HG03520 (cell line): Measurements from ENCODE around the gene XPOT.
"Not testable (repeated sequence)": the region's sequence is repeated elsewhere in the genome, so short reads cannot be mapped to it uniquely, and the experiment has no call there.

Source experiments
- ATAC-seq: cut with Tn5 transposase; IDR thresholded peaks from one replicate; pipeline ENCODE4 v1.9.1; 2021; ENCODE audit warnings: mild to moderate bottlenecking, moderate library complexity; ENCODE audit not compliant: unreplicated experiment

Gene XPOT, protein sequence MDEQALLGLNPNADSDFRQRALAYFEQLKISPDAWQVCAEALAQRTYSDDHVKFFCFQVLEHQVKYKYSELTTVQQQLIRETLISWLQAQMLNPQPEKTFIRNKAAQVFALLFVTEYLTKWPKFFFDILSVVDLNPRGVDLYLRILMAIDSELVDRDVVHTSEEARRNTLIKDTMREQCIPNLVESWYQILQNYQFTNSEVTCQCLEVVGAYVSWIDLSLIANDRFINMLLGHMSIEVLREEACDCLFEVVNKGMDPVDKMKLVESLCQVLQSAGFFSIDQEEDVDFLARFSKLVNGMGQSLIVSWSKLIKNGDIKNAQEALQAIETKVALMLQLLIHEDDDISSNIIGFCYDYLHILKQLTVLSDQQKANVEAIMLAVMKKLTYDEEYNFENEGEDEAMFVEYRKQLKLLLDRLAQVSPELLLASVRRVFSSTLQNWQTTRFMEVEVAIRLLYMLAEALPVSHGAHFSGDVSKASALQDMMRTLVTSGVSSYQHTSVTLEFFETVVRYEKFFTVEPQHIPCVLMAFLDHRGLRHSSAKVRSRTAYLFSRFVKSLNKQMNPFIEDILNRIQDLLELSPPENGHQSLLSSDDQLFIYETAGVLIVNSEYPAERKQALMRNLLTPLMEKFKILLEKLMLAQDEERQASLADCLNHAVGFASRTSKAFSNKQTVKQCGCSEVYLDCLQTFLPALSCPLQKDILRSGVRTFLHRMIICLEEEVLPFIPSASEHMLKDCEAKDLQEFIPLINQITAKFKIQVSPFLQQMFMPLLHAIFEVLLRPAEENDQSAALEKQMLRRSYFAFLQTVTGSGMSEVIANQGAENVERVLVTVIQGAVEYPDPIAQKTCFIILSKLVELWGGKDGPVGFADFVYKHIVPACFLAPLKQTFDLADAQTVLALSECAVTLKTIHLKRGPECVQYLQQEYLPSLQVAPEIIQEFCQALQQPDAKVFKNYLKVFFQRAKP

GRCh38 chr12:64403707-64404469 is at the start of gene XPOT:
XPOT (plus strand) TSS chr12:64404392; CDS start chr12:64410036, 5,644 bp downstream.
- peak; percentile 94 for ATAC-seq

DNA sequence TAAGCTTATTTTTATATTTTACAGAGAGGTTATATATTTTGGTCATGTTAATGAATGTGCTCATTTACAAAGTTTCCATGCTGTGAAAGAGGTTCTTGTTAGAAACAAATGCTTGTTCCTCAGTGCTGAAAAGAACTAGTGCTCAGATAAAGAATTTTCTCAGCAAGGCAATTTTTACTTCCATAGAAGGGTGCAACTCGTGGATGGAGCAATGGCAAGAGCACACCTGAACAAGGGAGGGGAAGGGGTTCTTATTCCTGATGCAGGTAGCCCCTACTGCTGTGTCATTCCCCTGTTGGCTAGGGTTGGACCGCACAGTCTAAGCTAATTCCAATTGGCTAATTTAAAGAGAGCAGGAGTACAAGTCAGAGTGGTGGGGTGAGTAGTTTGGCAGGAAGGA is 48.0 kb upstream of the XPOT start:
- ATAC-seq: not testable (repeated sequence)

- not testable (repeated sequence) for ATAC-seq
Measured at GRCh38 chr12:64361173-64361572, 43.0 kb upstream of the XPOT start.

GRCh38 chr12:64362721-64363305 is 41.4 kb upstream of the XPOT start:
- no peak for ATAC-seq

- ATAC-seq: no peak
Measured at GRCh38 chr12:64383675-64384074, 20.5 kb upstream of the XPOT start.

GRCh38 chr12:64385019-64385418 is 19.2 kb upstream of the XPOT start:
- ATAC-seq: no peak

DNA sequence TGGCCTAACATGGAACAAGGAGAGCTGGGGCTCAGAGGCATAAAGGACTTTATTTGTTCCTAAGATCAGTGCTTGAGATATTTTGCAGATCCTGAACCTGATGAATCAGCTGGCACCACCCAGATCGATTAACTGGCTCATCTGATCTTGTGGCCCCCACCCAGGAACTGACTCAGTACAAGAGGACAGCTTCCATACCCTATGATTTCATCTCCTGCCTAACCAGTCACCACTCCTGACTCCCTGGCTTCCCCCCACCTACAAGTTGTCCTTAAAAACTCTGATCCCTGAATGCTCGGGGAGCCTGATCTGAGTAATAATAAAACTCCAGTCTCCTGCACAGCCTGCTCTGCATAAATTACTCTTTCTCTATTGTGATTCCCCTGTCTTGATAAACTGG is 18.7 kb upstream of the XPOT start:
- ATAC-seq: no peak

DNA sequence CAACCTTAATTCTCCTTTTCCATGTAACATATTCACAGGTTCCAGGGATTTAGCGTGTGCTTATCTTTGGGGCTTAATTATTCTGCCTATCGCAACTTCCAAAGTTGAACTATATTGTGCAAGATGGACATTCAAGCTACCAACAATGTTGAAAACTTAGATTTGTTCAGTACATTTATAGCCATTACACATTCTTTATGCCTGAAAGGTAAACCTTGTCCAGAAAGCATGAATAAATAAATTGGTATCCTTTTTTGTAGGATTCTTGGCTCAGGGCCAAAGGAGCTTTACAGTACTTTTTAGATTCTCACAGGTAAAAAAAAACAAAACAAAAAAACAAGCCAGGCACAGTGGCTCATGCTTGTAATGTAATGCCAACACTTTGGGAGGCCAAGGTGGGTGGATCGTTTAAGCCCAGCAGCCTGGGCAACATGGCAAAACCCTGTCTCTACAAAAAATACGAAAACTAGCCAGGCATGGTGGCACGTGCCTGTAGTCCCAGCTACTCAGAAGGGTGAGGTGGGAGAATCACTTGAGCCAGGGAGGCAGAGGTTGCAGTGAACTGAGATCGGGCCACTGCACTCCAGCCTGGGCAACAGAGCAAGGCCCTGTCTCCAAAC is 16.9 kb upstream of the XPOT start:
- ATAC-seq: no peak

GRCh38 chr12:64389154-64389553 is 15.0 kb upstream of the XPOT start:
- no peak for ATAC-seq

DNA sequence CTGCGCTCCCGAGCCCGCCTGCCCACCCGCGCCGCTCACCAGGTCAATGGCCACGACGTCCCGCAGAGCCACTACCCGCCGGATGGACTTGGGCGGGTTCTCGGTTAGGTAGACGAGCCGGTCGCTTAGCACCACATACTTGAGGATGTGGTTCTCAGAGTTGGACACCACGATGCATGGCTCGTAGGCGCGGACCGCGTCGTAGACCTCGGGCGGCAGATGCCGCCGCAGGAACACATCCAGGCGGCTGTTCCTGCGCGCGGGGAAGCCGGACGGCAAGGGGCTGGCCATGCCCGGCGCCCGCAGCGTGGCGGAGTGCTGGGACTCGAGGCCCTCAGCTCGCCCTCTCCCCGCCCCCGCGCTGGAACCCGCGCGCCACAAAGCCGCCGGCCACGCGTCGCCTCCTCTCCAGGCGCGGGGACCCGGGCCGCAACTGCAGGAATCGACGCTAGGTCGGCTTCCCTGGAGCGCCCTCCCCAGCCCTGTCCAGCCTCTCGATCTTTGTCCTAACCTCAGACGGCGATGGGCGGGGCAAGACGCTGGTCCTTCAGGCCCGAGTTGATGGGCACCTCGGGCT is 13.8 kb upstream of the XPOT start, which contains the start of gene C12orf56:
Gene C12orf56, minus strand, starts transcription at position 484 of the 577 bp plus-strand sequence. Its CDS starts 193 bp downstream, at position 291.
- ATAC-seq: no peak

DNA sequence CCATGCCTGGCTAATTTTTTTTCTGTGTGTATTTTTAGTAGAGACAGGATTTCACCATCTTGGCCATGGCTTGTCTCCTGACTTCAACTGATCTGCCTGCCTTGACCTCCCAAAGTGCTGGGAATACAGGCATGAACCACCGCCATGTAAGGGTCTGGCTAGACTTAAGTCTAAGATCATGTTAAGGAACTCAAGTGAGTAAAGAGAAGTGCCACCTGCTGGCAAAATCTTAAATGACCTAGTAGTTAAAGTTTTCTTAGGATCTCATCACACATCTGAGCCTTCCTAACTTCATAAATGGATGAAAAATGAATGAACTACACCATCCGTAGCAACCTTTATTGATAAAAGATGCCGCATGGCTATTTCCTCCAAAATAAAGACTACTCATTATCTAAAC is 12.0 kb upstream of the XPOT start:
- ATAC-seq: no peak

DNA sequence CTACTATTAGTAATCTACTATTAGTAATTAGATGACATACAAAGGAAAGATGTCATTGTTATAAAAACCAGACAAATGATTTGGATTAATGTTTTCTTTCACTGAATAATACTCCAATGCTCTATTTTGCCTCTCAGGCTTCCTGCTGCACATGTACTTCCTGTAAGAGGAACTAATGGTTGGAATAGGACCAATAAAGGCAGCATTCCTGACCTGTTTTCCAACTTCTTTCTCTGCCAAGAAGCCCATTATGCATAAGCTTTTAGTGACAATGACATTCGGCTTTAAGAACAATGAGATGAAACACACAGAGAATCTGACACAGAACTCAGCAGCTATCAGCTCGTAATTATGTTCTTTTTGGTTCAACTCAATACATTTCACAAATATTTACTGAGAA is 8.5 kb upstream of the XPOT start:
- ATAC-seq: no peak

DNA sequence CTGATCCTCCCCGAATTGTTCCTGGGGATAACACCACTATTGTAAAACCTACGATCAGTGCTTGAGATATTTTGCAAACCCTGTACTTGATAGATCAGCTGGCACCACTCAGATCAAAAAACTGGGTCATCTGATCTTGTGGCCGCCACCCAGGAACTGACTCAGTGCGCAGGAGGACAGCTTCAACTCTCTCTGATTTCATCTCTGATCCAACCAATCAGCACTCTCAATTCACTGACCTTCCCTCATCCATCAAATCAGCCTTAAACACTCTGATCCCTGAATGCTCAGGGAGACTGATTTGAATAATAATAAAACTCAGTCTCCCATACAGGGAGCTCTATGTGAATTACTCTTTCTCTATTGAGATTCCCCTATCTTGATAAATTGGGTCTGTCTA is 4.2 kb upstream of the XPOT start:
- no peak for ATAC-seq

DNA sequence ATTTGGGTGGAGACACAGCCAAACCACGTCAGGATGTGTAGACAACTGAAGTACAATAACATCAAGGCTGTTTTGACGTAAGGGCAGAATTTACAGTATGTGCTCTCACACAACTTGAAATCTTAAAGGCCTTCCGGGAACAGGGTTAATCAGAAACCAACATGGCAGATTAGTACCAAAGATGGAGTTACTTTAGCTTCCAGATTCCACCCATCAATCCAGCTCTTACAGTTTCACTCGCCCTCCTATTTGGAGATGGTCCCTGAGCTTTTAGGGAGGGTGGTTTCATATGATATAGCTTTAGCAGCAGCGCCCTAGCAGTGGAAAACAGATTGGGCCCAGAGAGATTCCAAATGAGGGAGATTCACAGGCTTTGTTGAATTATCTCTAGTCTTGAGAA is 2.0 kb upstream of the XPOT start:
- ATAC-seq: no peak

- peak; percentile 41 for ATAC-seq
Measured at GRCh38 chr12:64404470-64405256, 471 bp downstream of the XPOT start.

DNA sequence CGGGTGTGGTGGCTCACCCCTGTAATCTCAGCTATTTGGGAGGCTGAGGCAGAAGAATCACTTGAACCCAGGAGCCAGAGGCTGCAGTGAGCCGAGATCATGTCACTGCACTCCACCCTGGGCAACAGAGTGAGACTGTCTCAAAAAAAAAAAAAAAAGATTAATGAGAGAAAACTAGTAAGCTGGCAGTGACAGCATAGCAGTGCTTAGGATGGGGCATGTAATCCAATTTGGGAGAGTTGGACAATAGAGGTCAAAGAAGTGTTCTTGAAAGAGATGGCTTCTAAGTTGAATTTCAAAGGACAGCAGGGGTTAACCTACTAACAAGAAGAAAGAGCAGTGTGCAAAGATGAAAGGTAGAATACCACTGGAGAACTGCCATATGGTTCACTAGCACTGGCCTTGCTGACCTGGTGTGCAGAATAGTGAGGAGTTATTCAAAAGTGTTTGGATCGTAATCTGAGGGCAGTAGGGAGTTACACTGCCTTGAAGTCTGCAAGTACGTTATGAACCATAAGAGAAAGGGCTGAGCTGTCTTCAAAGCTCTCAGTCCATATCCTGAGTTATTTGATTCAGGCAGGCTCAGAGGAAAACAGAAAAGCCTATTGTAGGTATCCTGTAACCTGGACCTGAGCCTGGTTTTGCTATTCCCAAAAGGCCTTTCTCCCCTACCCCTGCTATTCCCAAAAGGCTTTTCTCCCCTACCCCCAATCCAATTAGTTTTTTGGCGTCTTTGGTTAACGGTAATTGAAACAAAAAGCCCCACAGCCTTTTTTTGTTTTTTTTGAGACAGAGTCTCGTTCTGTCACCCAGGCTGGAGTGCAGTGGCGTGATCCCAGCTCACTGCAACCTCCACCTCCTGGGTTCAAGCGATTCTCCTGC is 3.4 kb downstream of the XPOT start:
- no peak for ATAC-seq

- ATAC-seq: no peak
Measured at GRCh38 chr12:64411427-64411826, 7.2 kb downstream of the XPOT start.

DNA sequence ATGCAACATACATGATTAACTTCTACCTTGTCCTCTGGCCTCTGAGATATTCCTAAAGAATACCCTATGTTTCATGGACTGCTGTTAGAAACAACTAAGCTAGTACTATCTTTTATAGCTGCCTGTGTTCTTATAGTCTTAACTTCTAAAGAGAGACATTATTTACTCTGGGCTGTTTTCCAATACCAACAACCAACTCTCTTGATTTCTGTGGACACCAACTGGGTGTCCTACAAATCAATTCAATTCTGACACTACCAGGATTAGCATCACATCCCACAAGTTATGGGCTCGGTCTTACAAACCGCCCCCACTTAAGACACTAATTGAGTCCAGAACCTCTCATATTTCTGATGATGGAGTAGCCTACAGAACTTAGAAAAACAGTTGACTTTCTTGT is 8.3 kb downstream of the XPOT start:
- no peak for ATAC-seq
